Endothelial cell of umbilical vein (primary cell): ENCODE measurements around the gene EPAS1. TPM values are rescaled to one million over a fixed set of nuclear protein-coding genes. Genes with fewer than 3 reads are reported as not detected.

Experiments used
- BruUV-seq: library from RNA; stranded (reverse); fragments of 400-500 nt; replicated peaks from 2 replicates; lab custom pipeline; 2021; lab: Mats Ljungman, UMichigan
- CTCF ChIA-PET: fragments of 300-600, 350-600 bp; sonication (Branson Sonifier 250); formaldehyde crosslinking; loops from one replicate; lab custom pipeline; 2021; ENCODE audit warnings: antibody characterized with exemption, inconsistent platforms; lab: Charles Lee
- POLR2A ChIA-PET: fragments of 300-600, 350-600 bp; sonication (Branson Sonifier 250); formaldehyde crosslinking; loops from one replicate; lab custom pipeline; 2021; ENCODE audit warnings: antibody characterized with exemption, inconsistent platforms; lab: Charles Lee
- DNase-seq: peaks from one replicate; pipeline ENCODE4 v3.0.0-alpha.2; 2011; ENCODE audit warnings: low read depth, low spot score
- FAIRE-seq: peaks from 2 replicates; lab custom pipeline; 2011; peaks lifted over from hg19 to GRCh38; lab: Jason Lieb, UNC
- H2AFZ ChIP-seq: 2 replicates; pipeline ENCODE4 v1.6.0; 2012; ENCODE audit warnings: low read depth, low read length, control low read depth, inconsistent platforms
- H3K27ac ChIP-seq: 2 replicates; pipeline ENCODE4 v1.5.1; 2011; ENCODE audit warnings: low read depth, mild to moderate bottlenecking, control low read depth, low read length, moderate library complexity; ENCODE audit not compliant: insufficient read depth
- H3K27me3 ChIP-seq, 2 experiments: 2 replicates each; pipeline versions ENCODE4 v1.6.0 to v1.6.1; 2011; ENCODE audit warnings: low read length in 2 of 2, mixed read lengths in 1 of 2; ENCODE audit not compliant: control insufficient read depth in 2 of 2, insufficient read depth in 2 of 2
- H3K36me3 ChIP-seq, 2 experiments: 2 replicates in 1 of 2; 3 replicates in 1 of 2; pipeline ENCODE4 v1.5.1; 2011; ENCODE audit warnings: low read length in 2 of 2, mild to moderate bottlenecking in 1 of 2, moderate library complexity in 1 of 2; ENCODE audit not compliant: control insufficient read depth in 2 of 2, insufficient read depth in 2 of 2; ENCODE audit errors: extremely low read depth in 1 of 2
- H3K4me1 ChIP-seq: 3 replicates; pipeline ENCODE4 v1.5.1; 2011; ENCODE audit warnings: mild to moderate bottlenecking, low read length; ENCODE audit not compliant: control insufficient read depth, insufficient read depth; ENCODE audit errors: extremely low read depth
- H3K4me2 ChIP-seq: 2 replicates; pipeline ENCODE4 v1.6.1; 2011; ENCODE audit warnings: low read length, control low read depth, mixed read lengths; ENCODE audit not compliant: insufficient read depth
- H3K4me3 ChIP-seq, 3 experiments: fragments of 200-600 bp in 1 of 3; sonication (generic), shearing (Covaris generic) in 1 of 3; replicated peaks in 1 of 3; 2 replicates each; pipeline ENCODE4 v1.5.1; 2011 to 2016; ENCODE audit warnings: control low read depth in 3 of 3, low read length in 3 of 3, mild to moderate bottlenecking in 2 of 3, inconsistent platforms in 1 of 3, low read depth in 1 of 3, moderate library complexity in 1 of 3; ENCODE audit not compliant: insufficient read depth in 1 of 3
- H3K79me2 ChIP-seq: 2 replicates; pipeline ENCODE4 v1.6.0; 2012; ENCODE audit warnings: low read length, inconsistent platforms; ENCODE audit not compliant: control insufficient read depth, insufficient read depth
- H3K9ac ChIP-seq: replicated peaks from 2 replicates; pipeline ENCODE3; 2011; ENCODE audit warnings: low read length, control low read depth; ENCODE audit not compliant: insufficient read depth; ENCODE audit errors: extremely low read depth
- H3K9me1 ChIP-seq: replicated peaks from 3 replicates; pipeline ENCODE4 v1.6.0; 2011; ENCODE audit warnings: mild to moderate bottlenecking, low read length; ENCODE audit not compliant: control insufficient read depth, insufficient read depth; ENCODE audit errors: extremely low read depth
- H3K9me3 ChIP-seq: replicated peaks from 2 replicates; pipeline ENCODE4 v1.5.1; 2012; ENCODE audit warnings: low read length, inconsistent platforms; ENCODE audit not compliant: control insufficient read depth, insufficient read depth
- H4K20me1 ChIP-seq: replicated peaks from 2 replicates; pipeline ENCODE3; 2011; ENCODE audit warnings: mild to moderate bottlenecking, low read length; ENCODE audit not compliant: control insufficient read depth, insufficient read depth; ENCODE audit errors: extremely low read depth
- CTCF ChIP-seq, 2 donors: IDR thresholded peaks; 1 replicate in 1 of 2; 2 replicates in 1 of 2; pipeline ENCODE4 v1.5.1; 2011; ENCODE audit warnings: low read length in 2 of 2, mild to moderate bottlenecking in 2 of 2, moderate library complexity in 2 of 2, control low read depth in 1 of 2, inconsistent platforms in 1 of 2, low read depth in 1 of 2; ENCODE audit not compliant: insufficient read depth in 1 of 2; ENCODE audit errors: extremely low read depth in 1 of 2
- EZH2 ChIP-seq: IDR thresholded peaks from 2 replicates; pipeline ENCODE4 v1.6.1; 2012; ENCODE audit warnings: borderline replicate concordance, low read depth, mild to moderate bottlenecking, moderate library complexity, low read length, inconsistent platforms; ENCODE audit not compliant: severe bottlenecking
- FOS ChIP-seq: IDR thresholded peaks from 2 replicates; pipeline ENCODE4 v1.6.1; 2011; ENCODE audit warnings: mild to moderate bottlenecking, low read length, moderate library complexity, borderline replicate concordance; ENCODE audit not compliant: insufficient read depth
- GATA2 ChIP-seq: IDR thresholded peaks from 2 replicates; pipeline ENCODE4 v1.7.0; 2011; ENCODE audit warnings: low read depth, mild to moderate bottlenecking, moderate library complexity, mixed read lengths, low read length; ENCODE audit not compliant: insufficient read length, insufficient read depth
- JUN ChIP-seq: IDR thresholded peaks from 2 replicates; pipeline ENCODE4 v1.6.1; 2011; ENCODE audit warnings: borderline replicate concordance, low read depth; ENCODE audit not compliant: insufficient read length, insufficient read depth
- MAX ChIP-seq: IDR thresholded peaks from 2 replicates; pipeline ENCODE4 v1.6.1; 2011; ENCODE audit not compliant: insufficient read depth, insufficient read length
- MYC ChIP-seq: IDR thresholded peaks from one replicate; pipeline ENCODE4 v1.6.1; 2011; ENCODE audit warnings: mild to moderate bottlenecking, low read depth, low read length
- POLR2A ChIP-seq: IDR thresholded peaks from 2 replicates; pipeline ENCODE4 v1.6.1; 2012; ENCODE audit warnings: low read depth, mild to moderate bottlenecking, control low read depth, low read length
- POLR2AphosphoS5 ChIP-seq: IDR thresholded peaks from 2 replicates; pipeline ENCODE4 v1.6.1; 2012; ENCODE audit warnings: low read depth, mild to moderate bottlenecking, control low read depth, low read length, moderate library complexity; ENCODE audit not compliant: insufficient read depth
- dilution Hi-C: fragments of 300-500 bp; cut with MboI; formaldehyde crosslinking; loops from one replicate; pipeline ENCODE4 v1.15.0; 2019; ENCODE audit warnings: low sequenced_read_pairs; ENCODE audit not compliant: extremely low pct_ligation_motif_present
- intact Hi-C: fragments of 100-400 bp; cut with micrococcal nuclease; formaldehyde crosslinking; loops from one replicate; pipeline ENCODE4 v1.10.0; 2022
- polyA plus RNA-seq, 4 experiments: library from polyadenylated mRNA; depleted of rRNA in 3 of 4; stranded (reverse) in 3 of 4; unstranded in 1 of 4; fragments of >200 nt; gene quantifications; 2 replicates each; pipeline versions ENCODE4 v1.2.1 to v1.2.3, GENCODE V29; 2011 to 2012; ENCODE audit warnings: missing spikeins in 1 of 4
- total RNA-seq: library from RNA; stranded (reverse); gene quantifications from 2 replicates; pipeline ENCODE4 v1.2.3, GENCODE V29; 2021

The EPAS1 gene
- total and polyA plus RNA-seq, 2 donors (not counting 3 experiments of a cell fraction or from before 2014, with no cell fraction given): 229 to 374 TPM

- Histone ChIP-seq H4K20me1 (peaks cover 3% of the 10 kb centered on the region), H2AFZ (no peak overlapping the region), H3K9me3 (no peaks in the 10 kb centered on the region), H3K9me1 (no peaks in the 10 kb centered on the region), H3K4me2 (no peak overlapping the region), H3K36me3 (peaks cover 28 to 49% of the 10 kb centered on the region in 2 experiments), H3K4me3 (no peak overlapping the region), H3K79me2 (no peaks in the 10 kb centered on the region), H3K27me3 (no peaks in the 10 kb centered on the region), H3K4me1 (peaks cover 18% of the 10 kb centered on the region), H3K27ac (no peak overlapping the region), H3K9ac (no peak overlapping the region)
- CTCF ChIA-PET: interaction anchor here (0.9 to 3.4 kb wide), 5 partner anchors 13 to 369 kb away, joined by 3 to 23 read pairs (median 3); no protein-coding TSS in a partner anchor
- intact Hi-C loops: no loop called here
- BruUV-seq: no TSS peak
- TF ChIP-seq EZH2 (no peak), JUN (no peak), GATA2 (no peak), MYC (no peak), FOS (no peak), POLR2AphosphoS5 (no peak), POLR2A (no peak), CTCF (IDR thresholded peaks at IDR 0.05; ENCODE audit: extremely low read depth in 1 of 2, insufficient read depth in 1 of 2, low read depth in 1 of 2, low read length in 2 of 2) (no peak), MAX (no peak)
- FAIRE-seq (no peak), DNase-seq (no peak)
- POLR2A ChIA-PET: no interaction called here
- dilution Hi-C loops: no loop called here
These were observed 71.2 kb downstream of the EPAS1 start for GRCh38 chr2:46368401-46368800.
